ENCODE measurements around the gene ACSL4.

Gene ACSL4

GRCh38 chrX:109684136-109684535, 48.9 kb downstream of the ACSL4 start:
- TF ChIP-seq CSRNP3 (CRISPR knock-in tag; IDR thresholded peaks at IDR 0.05) (no peak), TCF4 (CRISPR knock-in tag; IDR thresholded peaks at IDR 0.05; ENCODE audit: borderline replicate concordance) (no peak), CSDC2 (CRISPR knock-in tag; IDR thresholded peaks at IDR 0.05) (no peak), POU6F1 (CRISPR knock-in tag; IDR thresholded peaks at IDR 0.05; ENCODE audit: borderline replicate concordance, low read depth) (no peak), BACH2 (CRISPR knock-in tag; IDR thresholded peaks at IDR 0.05; ENCODE audit: borderline replicate concordance) (no peak), TOX (CRISPR knock-in tag; IDR thresholded peaks at IDR 0.05; ENCODE audit: borderline replicate concordance) (no peak), OSR1 (CRISPR knock-in tag; IDR thresholded peaks at IDR 0.05) (no peak), RARB (CRISPR knock-in tag; IDR thresholded peaks at IDR 0.05) (no peak)
- ATAC-seq: no peak

GRCh38 chrX:109681475-109682081, 51.5 kb downstream of the ACSL4 start:
- no peak for ATAC-seq
- no peak for TF ChIP-seq CSRNP3 (CRISPR knock-in tag; IDR thresholded peaks at IDR 0.05)
- TF ChIP-seq ESRRG (CRISPR knock-in tag; IDR thresholded peaks at IDR 0.05): no peak
- TF ChIP-seq OSR1 (CRISPR knock-in tag; IDR thresholded peaks at IDR 0.05): no peak
- TF ChIP-seq ZFP3 (CRISPR knock-in tag; IDR thresholded peaks at IDR 0.05): no peak
- no peak for TF ChIP-seq ZNF565 (CRISPR knock-in tag; conservative IDR thresholded peaks at IDR 0.05; ENCODE audit: low read depth)
- no peak for TF ChIP-seq ZC3H10 (CRISPR knock-in tag; IDR thresholded peaks at IDR 0.05)
- TF ChIP-seq ZFP30 (CRISPR knock-in tag; IDR thresholded peaks at IDR 0.05): no peak
- no peak for TF ChIP-seq POU6F1 (CRISPR knock-in tag; IDR thresholded peaks at IDR 0.05; ENCODE audit: borderline replicate concordance, low read depth)
- no peak for TF ChIP-seq PPARA (CRISPR knock-in tag; IDR thresholded peaks at IDR 0.05; ENCODE audit: borderline replicate concordance)
- TF ChIP-seq GLIS3 (CRISPR knock-in tag; IDR thresholded peaks at IDR 0.05): no peak
- no peak for TF ChIP-seq ISL1 (CRISPR knock-in tag; IDR thresholded peaks at IDR 0.05)
- no peak for TF ChIP-seq ARNTL (CRISPR knock-in tag; IDR thresholded peaks at IDR 0.05; ENCODE audit: borderline replicate concordance, low read depth)
- TF ChIP-seq RARB (CRISPR knock-in tag; IDR thresholded peaks at IDR 0.05): no peak
- TF ChIP-seq ZNF8 (CRISPR knock-in tag; IDR thresholded peaks at IDR 0.05): no peak
- no peak for TF ChIP-seq CSDC2 (CRISPR knock-in tag; IDR thresholded peaks at IDR 0.05)
- no peak for TF ChIP-seq PATZ1 (CRISPR knock-in tag; IDR thresholded peaks at IDR 0.05; ENCODE audit: borderline replicate concordance)
- TF ChIP-seq TCF4 (CRISPR knock-in tag; IDR thresholded peaks at IDR 0.05; ENCODE audit: borderline replicate concordance): no peak
- TF ChIP-seq ZNF70 (CRISPR knock-in tag; IDR thresholded peaks at IDR 0.05): no peak
- TF ChIP-seq SNAI2 (CRISPR knock-in tag; IDR thresholded peaks at IDR 0.05): no peak

- ATAC-seq: no peak
- TF ChIP-seq ZC3H10 (CRISPR knock-in tag; IDR thresholded peaks at IDR 0.05) (no peak), PATZ1 (CRISPR knock-in tag; IDR thresholded peaks at IDR 0.05; ENCODE audit: borderline replicate concordance) (no peak), ISL1 (CRISPR knock-in tag; IDR thresholded peaks at IDR 0.05) (no peak), GLIS3 (CRISPR knock-in tag; IDR thresholded peaks at IDR 0.05) (no peak), OSR1 (CRISPR knock-in tag; IDR thresholded peaks at IDR 0.05) (no peak), CREB5 (CRISPR knock-in tag; IDR thresholded peaks at IDR 0.05; ENCODE audit: low read depth) (no peak), CSRNP3 (CRISPR knock-in tag; IDR thresholded peaks at IDR 0.05) (no peak), ARNTL (CRISPR knock-in tag; IDR thresholded peaks at IDR 0.05; ENCODE audit: borderline replicate concordance, low read depth) (no peak), TCF4 (CRISPR knock-in tag; IDR thresholded peaks at IDR 0.05; ENCODE audit: borderline replicate concordance) (no peak), PPARA (CRISPR knock-in tag; IDR thresholded peaks at IDR 0.05; ENCODE audit: borderline replicate concordance) (no peak), ZFP3 (CRISPR knock-in tag; IDR thresholded peaks at IDR 0.05) (no peak), RARB (CRISPR knock-in tag; IDR thresholded peaks at IDR 0.05) (no peak), ZNF70 (CRISPR knock-in tag; IDR thresholded peaks at IDR 0.05) (no peak), CSDC2 (CRISPR knock-in tag; IDR thresholded peaks at IDR 0.05) (no peak), SNAI2 (CRISPR knock-in tag; IDR thresholded peaks at IDR 0.05) (no peak)
Observed at GRCh38 chrX:109679820-109680219, 53.2 kb downstream of the ACSL4 start.

Measured in SK-N-SH treated with all-trans-retinoic acid at 6 μM for 48 hours (cell line).